PC-3 (cell line): Measurements from ENCODE around the gene NIN. TPM values are rescaled to one million over a fixed set of nuclear protein-coding genes. Genes with fewer than 3 reads are reported as not detected.

Experiments
- ATAC-seq: fragments of 200-7000 bp; cut with Tn5 transposase; 2 replicates; pipeline ENCODE4 v1.9.1; 2020; ENCODE audit warnings: mild to moderate bottlenecking, moderate library complexity
- BruUV-seq: library from RNA; stranded (reverse); fragments of 400-500 nt; replicated peaks from 2 replicates; lab custom pipeline; 2021; lab: Mats Ljungman, UMichigan
- CTCF ChIA-PET: fragments of 300-600 bp; sonication (Branson Sonifier 250); formaldehyde crosslinking; loops from one replicate; lab custom pipeline; 2022; ENCODE audit warnings: antibody characterized with exemption; lab: Charles Lee
- POLR2A ChIA-PET: fragments of 300-600 bp; sonication (Branson Sonifier 250); formaldehyde crosslinking; loops from one replicate; lab custom pipeline; 2022; ENCODE audit warnings: antibody characterized with exemption; ENCODE audit not compliant: unreplicated experiment; lab: Charles Lee
- DNase-seq: peaks from one replicate; pipeline ENCODE4 v3.0.0-alpha.2; 2015
- H2AFZ ChIP-seq: fragments of 300-600 bp; sonication (generic); 2 replicates; pipeline ENCODE4 v1.6.0; 2016; ENCODE audit warnings: antibody characterized with exemption, low read length
- H3F3A ChIP-seq: fragments of 300-600 bp; sonication (generic); one replicate; pipeline ENCODE4 v1.6.0; 2017; ENCODE audit warnings: antibody characterized with exemption, low read length, control low read depth, mild to moderate bottlenecking; ENCODE audit not compliant: unreplicated experiment
- H3K27ac ChIP-seq: fragments of 300-600 bp; sonication (generic); 2 replicates; pipeline ENCODE4 v1.5.1; 2016; ENCODE audit warnings: mild to moderate bottlenecking, low read length
- H3K27me3 ChIP-seq: fragments of 300-600 bp; sonication (generic); 2 replicates; pipeline ENCODE4 v1.6.1; 2016; ENCODE audit warnings: low read length, mixed read lengths
- H3K36me3 ChIP-seq: fragments of 300-600 bp; sonication (generic); 2 replicates; pipeline ENCODE4 v1.6.1; 2016; ENCODE audit warnings: low read depth, mixed run types, low read length, mixed read lengths
- H3K4me1 ChIP-seq: fragments of 300-600 bp; sonication (generic); 2 replicates; pipeline ENCODE4 v1.5.1; 2016; ENCODE audit warnings: low read length; ENCODE audit not compliant: insufficient read depth
- H3K4me2 ChIP-seq: fragments of 300-600 bp; sonication (generic); 2 replicates; pipeline ENCODE4 v1.6.0; 2016; ENCODE audit warnings: low read length
- H3K4me3 ChIP-seq: fragments of 300-600 bp; sonication (generic); 2 replicates; pipeline ENCODE4 v1.5.1; 2016; ENCODE audit warnings: mild to moderate bottlenecking, low read length, mixed read lengths
- H3K79me2 ChIP-seq: fragments of 300-600 bp; sonication (generic); 2 replicates; pipeline ENCODE4 v1.6.1; 2017; ENCODE audit warnings: low read length, mixed read lengths
- H3K9ac ChIP-seq: fragments of 300-600 bp; sonication (generic); 2 replicates; pipeline ENCODE4 v1.6.0; 2016; ENCODE audit warnings: mild to moderate bottlenecking, low read length
- H3K9me2 ChIP-seq: fragments of 300-600 bp; sonication (generic); replicated peaks from 2 replicates; pipeline ENCODE4 v1.6.1; 2016; ENCODE audit warnings: mixed run types, low read length, mixed read lengths
- H3K9me3 ChIP-seq: fragments of 300-600 bp; sonication (generic); 2 replicates; pipeline ENCODE4 v1.6.1; 2016; ENCODE audit warnings: low read length, mixed read lengths
- H4K20me1 ChIP-seq: fragments of 300-600 bp; sonication (generic); 2 replicates; pipeline ENCODE4 v1.6.1; 2016; ENCODE audit warnings: low read length, mixed read lengths
- EZH2 ChIP-seq: fragments of 300-600 bp; sonication (generic); IDR thresholded peaks from one replicate; pipeline ENCODE4 v1.6.1; 2017; ENCODE audit warnings: antibody characterized with exemption, mild to moderate bottlenecking, low read length; ENCODE audit not compliant: unreplicated experiment
- EZH2phosphoT487 ChIP-seq: fragments of 300-600 bp; sonication (generic); IDR thresholded peaks from 2 replicates; pipeline ENCODE4 v1.6.1; 2018; ENCODE audit warnings: mild to moderate bottlenecking, antibody characterized with exemption, low read length, borderline replicate concordance
- intact Hi-C: fragments of 100-400 bp; cut with micrococcal nuclease; formaldehyde crosslinking; loops from 2 replicates; pipeline ENCODE4 v1.9.0; 2023
- total RNA-seq: library from RNA; depleted of rRNA; stranded (reverse); fragments of >200 nt; gene quantifications from 2 replicates; pipeline ENCODE4 v1.2.3, GENCODE V29; 2014
- TF ChIP-seq, protein P1 (sequence below): fragments of 300-600 bp; sonication (generic); conservative IDR thresholded peaks from 2 replicates; pipeline ENCODE4 v1.5.1; 2017; ENCODE audit warnings: antibody characterized with exemption, low read depth, mild to moderate bottlenecking, low read length

NIN gene
- total RNA-seq, 1 experiment from 2014 or later = 34.3 TPM

DNA sequence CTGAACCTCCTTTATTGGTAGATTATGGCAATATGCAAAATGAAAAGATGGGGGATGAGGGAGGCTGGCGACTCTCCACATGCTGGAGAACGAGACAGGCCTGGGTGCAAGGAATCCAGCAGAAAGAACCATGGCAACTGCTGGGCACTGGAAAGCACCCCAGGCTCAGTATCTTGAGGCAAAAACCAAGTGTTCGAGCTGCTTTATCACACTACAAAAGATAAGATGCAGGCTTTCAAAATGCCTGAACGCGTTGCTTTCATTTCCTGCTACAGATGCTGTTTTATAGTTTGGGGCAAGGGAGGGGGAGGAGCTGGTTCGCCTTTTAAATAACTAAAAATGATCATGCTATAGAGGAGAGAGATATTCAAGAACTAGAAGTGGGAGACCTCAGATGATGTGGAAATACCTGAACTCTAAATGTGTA lies 38.9 kb downstream of the NIN start:
- no TSS peak for BruUV-seq

DNA sequence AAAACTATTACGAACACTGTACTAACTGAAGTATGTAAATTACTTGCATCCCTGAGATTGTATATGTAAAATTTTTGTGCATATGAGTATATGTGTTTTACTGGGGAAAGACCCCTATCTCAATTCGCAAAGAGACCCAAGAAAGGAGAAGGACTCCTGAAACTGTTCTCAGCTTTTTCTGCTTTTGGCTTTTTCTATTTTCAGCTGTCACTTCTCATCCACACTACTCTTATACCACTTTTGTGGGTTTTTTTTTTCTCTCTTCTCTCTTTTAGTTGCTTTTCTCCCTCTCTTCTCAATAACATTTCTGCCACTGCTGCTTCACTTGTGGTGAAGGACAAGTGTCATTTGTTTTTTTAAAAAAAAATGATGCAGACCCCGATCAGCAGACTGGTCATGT lies 39.8 kb downstream of the NIN start:
- Histone ChIP-seq H3K9me2 (no peaks in the 10 kb centered on the region), H3K9ac (no peak overlapping the region), H3K9me3 (no peaks in the 10 kb centered on the region), H3K36me3 (no peaks in the 10 kb centered on the region), H4K20me1 (no peaks in the 10 kb centered on the region), H2AFZ (no peak overlapping the region), H3F3A (no peaks in the 10 kb centered on the region), H3K27ac (no peak overlapping the region), H3K4me1 (peaks cover 16% of the 10 kb centered on the region), H3K79me2 (no peaks in the 10 kb centered on the region), H3K4me2 (no peak overlapping the region), H3K27me3 (no peaks in the 10 kb centered on the region), H3K4me3 (no peak overlapping the region)
- intact Hi-C loops = no loop called here
- no TSS peak for BruUV-seq
- DNase-seq = no peak
- ChIA-PET CTCF (no interaction called here), POLR2A (no interaction called here)
- no peak for ATAC-seq
- TF ChIP-seq, protein P1, sequence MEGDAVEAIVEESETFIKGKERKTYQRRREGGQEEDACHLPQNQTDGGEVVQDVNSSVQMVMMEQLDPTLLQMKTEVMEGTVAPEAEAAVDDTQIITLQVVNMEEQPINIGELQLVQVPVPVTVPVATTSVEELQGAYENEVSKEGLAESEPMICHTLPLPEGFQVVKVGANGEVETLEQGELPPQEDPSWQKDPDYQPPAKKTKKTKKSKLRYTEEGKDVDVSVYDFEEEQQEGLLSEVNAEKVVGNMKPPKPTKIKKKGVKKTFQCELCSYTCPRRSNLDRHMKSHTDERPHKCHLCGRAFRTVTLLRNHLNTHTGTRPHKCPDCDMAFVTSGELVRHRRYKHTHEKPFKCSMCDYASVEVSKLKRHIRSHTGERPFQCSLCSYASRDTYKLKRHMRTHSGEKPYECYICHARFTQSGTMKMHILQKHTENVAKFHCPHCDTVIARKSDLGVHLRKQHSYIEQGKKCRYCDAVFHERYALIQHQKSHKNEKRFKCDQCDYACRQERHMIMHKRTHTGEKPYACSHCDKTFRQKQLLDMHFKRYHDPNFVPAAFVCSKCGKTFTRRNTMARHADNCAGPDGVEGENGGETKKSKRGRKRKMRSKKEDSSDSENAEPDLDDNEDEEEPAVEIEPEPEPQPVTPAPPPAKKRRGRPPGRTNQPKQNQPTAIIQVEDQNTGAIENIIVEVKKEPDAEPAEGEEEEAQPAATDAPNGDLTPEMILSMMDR = no peak
- TF ChIP-seq EZH2phosphoT487 (no peak), EZH2 (no peak)

More for the DNA sequence above, 38.9 kb downstream of the NIN start:
- CTCF ChIA-PET = no interaction called here
- Histone ChIP-seq H3K27ac (no peak overlapping the region), H3K9me3 (no peaks in the 10 kb centered on the region), H3K79me2 (no peaks in the 10 kb centered on the region), H3K36me3 (no peaks in the 10 kb centered on the region), H3K4me2 (no peak overlapping the region), H3K4me3 (no peak overlapping the region), H4K20me1 (no peaks in the 10 kb centered on the region), H3K4me1 (peaks cover 7% of the 10 kb centered on the region), H3K9ac (no peak overlapping the region), H3F3A (no peaks in the 10 kb centered on the region), H3K27me3 (no peaks in the 10 kb centered on the region), H2AFZ (no peak overlapping the region), H3K9me2 (no peaks in the 10 kb centered on the region)
- DNase-seq = no peak
- POLR2A ChIA-PET = no interaction called here
- TF ChIP-seq, protein P1 = no peak
- no peak for TF ChIP-seq EZH2phosphoT487
- TF ChIP-seq EZH2 = no peak
- intact Hi-C loops = no loop called here
- no peak for ATAC-seq

DNA sequence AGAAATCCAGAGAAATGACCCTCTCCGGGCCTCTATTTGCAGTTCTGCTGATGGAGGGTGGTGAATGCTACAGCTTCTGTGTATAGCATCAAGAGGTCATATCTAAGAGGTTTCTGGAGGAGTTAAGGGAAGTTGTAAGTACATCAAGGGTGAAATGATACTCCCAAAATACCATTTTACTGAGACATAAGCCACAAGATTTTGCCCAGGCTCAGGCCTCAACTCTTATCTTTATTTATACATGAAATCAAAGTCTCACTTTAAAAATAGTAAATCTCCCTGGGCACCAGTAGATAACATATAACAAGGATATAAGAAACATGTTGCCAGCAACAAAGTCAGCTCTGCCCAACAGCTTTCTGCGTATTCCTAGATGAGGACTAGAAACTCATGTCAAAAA lies 40.4 kb downstream of the NIN start:
- peaks cover 15% of the 10 kb centered on the region for H3K4me1 ChIP-seq
- ATAC-seq (no peak), DNase-seq (no peak)
- H3K36me3 ChIP-seq = no peaks in the 10 kb centered on the region
- no peaks in the 10 kb centered on the region for H3K79me2 ChIP-seq
- H3K27ac ChIP-seq = no peak overlapping the region
- H3K9me3 ChIP-seq = no peaks in the 10 kb centered on the region
- ChIA-PET CTCF (no interaction called here), POLR2A (no interaction called here)
- no peak overlapping the region for H3K9ac ChIP-seq
- H3K4me2 ChIP-seq = no peak overlapping the region
- TF ChIP-seq, protein P1 = no peak
- TF ChIP-seq EZH2phosphoT487 (no peak), EZH2 (no peak)
- no peaks in the 10 kb centered on the region for H3K27me3 ChIP-seq
- no peaks in the 10 kb centered on the region for H3K9me2 ChIP-seq
- no peaks in the 10 kb centered on the region for H4K20me1 ChIP-seq
- no TSS peak for BruUV-seq
- H2AFZ ChIP-seq = no peak overlapping the region
- H3K4me3 ChIP-seq = no peak overlapping the region
- H3F3A ChIP-seq = no peaks in the 10 kb centered on the region
- intact Hi-C loops = no loop called here
